ENCODE data around the gene TMEM87B. TPM values are rescaled to one million over a fixed set of nuclear protein-coding genes. Genes with fewer than 3 reads are reported as not detected.
"Not testable (repeated sequence)": the region's sequence is repeated elsewhere in the genome, so short reads cannot be mapped to it uniquely, and the experiment has no call there.

TMEM87B gene
- total RNA-seq, 2 experiments from 2014 or later = 11.4 to 12.2 TPM

DNA sequence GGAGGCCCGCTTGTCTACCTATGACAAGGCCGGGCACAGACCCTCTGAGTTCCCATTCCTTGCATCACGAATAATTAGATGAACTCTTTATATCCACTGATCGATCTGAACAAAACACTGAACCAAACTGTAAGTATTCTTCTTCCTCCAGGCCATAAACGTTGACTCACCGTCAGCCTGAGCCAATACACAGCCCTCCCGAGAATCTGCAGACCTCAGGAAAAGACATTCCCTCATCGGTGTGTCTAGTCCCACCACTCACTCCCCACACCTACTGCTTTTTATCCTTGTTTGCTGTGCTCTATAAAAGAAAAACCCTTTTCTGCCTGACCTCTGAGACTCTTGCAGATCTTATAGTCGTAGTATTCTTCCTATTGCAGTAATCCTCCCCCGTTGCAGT is 41.0 kb downstream of the TMEM87B start:
- CTCF ChIA-PET = no interaction called here
- Mint-ChIP-seq H3K27me3 (no peaks in the 10 kb centered on the region), H3K9me3 (no peaks in the 10 kb centered on the region), H3K4me1 (ENCODE audit: low read depth) (peaks cover 15% of the 10 kb centered on the region), H3K36me3 (ENCODE audit: low read depth) (peaks cover 23% of the 10 kb centered on the region), H3K4me3 (no peak overlapping the region), H3K27ac (peak overlapping the region; percentile 4)
- DNase-seq (no peak), ATAC-seq (no peak)
- POLR2A ChIA-PET = no interaction called here
- TF ChIP-seq, protein P1, sequence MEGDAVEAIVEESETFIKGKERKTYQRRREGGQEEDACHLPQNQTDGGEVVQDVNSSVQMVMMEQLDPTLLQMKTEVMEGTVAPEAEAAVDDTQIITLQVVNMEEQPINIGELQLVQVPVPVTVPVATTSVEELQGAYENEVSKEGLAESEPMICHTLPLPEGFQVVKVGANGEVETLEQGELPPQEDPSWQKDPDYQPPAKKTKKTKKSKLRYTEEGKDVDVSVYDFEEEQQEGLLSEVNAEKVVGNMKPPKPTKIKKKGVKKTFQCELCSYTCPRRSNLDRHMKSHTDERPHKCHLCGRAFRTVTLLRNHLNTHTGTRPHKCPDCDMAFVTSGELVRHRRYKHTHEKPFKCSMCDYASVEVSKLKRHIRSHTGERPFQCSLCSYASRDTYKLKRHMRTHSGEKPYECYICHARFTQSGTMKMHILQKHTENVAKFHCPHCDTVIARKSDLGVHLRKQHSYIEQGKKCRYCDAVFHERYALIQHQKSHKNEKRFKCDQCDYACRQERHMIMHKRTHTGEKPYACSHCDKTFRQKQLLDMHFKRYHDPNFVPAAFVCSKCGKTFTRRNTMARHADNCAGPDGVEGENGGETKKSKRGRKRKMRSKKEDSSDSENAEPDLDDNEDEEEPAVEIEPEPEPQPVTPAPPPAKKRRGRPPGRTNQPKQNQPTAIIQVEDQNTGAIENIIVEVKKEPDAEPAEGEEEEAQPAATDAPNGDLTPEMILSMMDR (IDR thresholded peaks at IDR 0.05) = no peak
- intact Hi-C loops (cut with micrococcal nuclease) = no loop called here

DNA sequence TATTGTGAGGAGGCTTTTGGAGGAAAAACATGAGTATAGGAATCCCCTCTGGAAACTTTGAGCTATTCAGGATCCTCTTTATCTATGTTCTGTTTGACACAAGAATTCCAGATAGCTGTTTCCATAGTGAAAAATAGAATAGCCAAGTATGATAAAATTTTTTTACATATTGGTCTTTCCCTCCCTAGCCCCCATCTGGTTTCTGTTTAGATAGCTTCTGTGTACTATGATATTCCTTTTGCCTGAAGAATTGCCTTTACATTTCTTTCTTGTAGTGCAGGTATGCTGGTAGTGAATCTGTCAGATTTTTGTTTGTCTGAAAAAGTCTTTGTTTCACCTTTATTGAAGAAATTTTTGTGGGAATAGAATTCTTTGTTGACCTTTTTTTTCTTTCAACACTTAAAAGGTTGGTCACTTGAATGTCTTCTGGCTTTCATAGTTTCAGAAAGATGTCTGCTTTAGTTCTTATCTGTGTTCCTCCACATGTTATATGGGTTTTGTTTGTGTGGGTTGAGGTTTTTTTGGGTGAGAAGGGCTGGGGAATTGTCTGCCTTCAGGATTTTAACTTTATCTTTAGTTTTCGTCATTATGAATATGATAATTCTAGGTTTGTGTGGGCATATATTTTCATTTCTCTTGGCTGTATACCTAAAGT is 53.2 kb downstream of the TMEM87B start:
- intact Hi-C loops (cut with micrococcal nuclease) = no loop called here
- POLR2A ChIA-PET = no interaction called here
- Mint-ChIP-seq H3K36me3 (ENCODE audit: low read depth) (peaks cover 61% of the 10 kb centered on the region), H3K27me3 (no peaks in the 10 kb centered on the region), H3K4me3 (no peak overlapping the region), H3K27ac (no peak overlapping the region), H3K9me3 (peaks cover 17% of the 10 kb centered on the region), H3K4me1 (ENCODE audit: low read depth) (no peaks in the 10 kb centered on the region)
- DNase-seq (no peak), ATAC-seq (no peak)
- CTCF ChIA-PET = interaction anchor here (1.4 kb wide), 1 partner anchor 13 kb away, joined by 4 read pairs; no protein-coding TSS in a partner anchor
- TF ChIP-seq, protein P1 (IDR thresholded peaks at IDR 0.05) = no peak

DNA sequence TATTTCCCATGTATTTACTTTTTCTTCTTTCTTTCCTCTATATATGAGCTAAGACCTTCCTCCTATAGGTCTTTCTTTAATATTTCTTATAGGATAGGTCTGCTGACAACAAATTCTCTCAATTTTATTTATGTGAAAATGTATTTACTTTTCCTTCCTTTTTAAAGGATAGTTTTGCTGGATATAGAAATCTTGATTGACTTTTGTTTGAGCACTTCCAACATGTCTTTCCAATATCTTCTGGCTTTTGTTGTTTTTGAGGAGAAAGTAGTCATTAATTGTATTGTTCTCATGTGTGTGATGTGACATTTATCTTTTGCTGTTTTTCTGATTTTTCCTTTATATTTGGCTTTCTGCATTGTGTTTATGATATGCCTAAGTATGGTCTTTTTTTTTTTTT is 54.2 kb downstream of the TMEM87B start:
- Mint-ChIP-seq H3K27ac (no peak overlapping the region), H3K4me3 (no peak overlapping the region), H3K27me3 (no peaks in the 10 kb centered on the region), H3K9me3 (peaks cover 17% of the 10 kb centered on the region), H3K36me3 (ENCODE audit: low read depth) (peaks cover 58% of the 10 kb centered on the region), H3K4me1 (ENCODE audit: low read depth) (no peaks in the 10 kb centered on the region)
- DNase-seq (no peak), ATAC-seq (no peak)
- POLR2A ChIA-PET = no interaction called here
- CTCF ChIA-PET = interaction anchor here (1.4 kb wide), 1 partner anchor 12 kb away, joined by 4 read pairs; no protein-coding TSS in a partner anchor
- TF ChIP-seq, protein P1 (IDR thresholded peaks at IDR 0.05) = no peak
- intact Hi-C loops (cut with micrococcal nuclease) = no loop called here

GRCh38 chr2:112110966-112111365 is 55.9 kb downstream of the TMEM87B start:
- TF ChIP-seq, protein P1 (IDR thresholded peaks at IDR 0.05) = no peak
- DNase-seq = no peak
- H3K36me3 Mint-ChIP-seq (ENCODE audit: low read depth) = peaks cover 55% of the 10 kb centered on the region
- no peaks in the 10 kb centered on the region for H3K4me1 Mint-ChIP-seq (ENCODE audit: low read depth)
- H3K4me3 Mint-ChIP-seq = no peak overlapping the region
- intact Hi-C loops (cut with micrococcal nuclease) = no loop called here
- ChIA-PET CTCF (no interaction called here), POLR2A (interaction anchor here (0.5 kb wide), 1 partner anchor 37 kb away, joined by 3 read pairs; no protein-coding TSS in a partner anchor)
- no peak overlapping the region for H3K27ac Mint-ChIP-seq
- H3K27me3 Mint-ChIP-seq = no peaks in the 10 kb centered on the region
- peaks cover 17% of the 10 kb centered on the region for H3K9me3 Mint-ChIP-seq
- ATAC-seq = no peak

DNA sequence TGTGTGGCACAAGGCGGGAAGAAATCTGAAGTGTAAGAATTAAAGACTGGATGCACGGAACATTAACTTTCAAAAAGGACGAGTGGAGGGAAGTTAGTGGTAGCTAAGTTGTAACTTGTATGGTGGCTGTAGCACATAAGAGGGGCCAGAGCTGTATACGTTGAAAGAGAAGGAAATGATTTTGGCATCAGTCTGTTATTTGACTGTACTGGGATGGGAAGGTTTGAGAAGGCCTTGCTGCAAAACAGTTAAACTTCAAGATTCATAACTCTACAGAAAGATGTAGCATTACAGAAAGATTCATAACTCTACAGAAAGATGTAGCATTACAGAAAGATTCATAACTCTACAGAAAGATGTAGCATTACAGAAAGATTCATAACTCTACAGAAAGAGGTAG is 58.3 kb downstream of the TMEM87B start:
- Mint-ChIP-seq H3K9me3 (peaks cover 13% of the 10 kb centered on the region), H3K36me3 (ENCODE audit: low read depth) (peaks cover 37% of the 10 kb centered on the region)
- CTCF ChIA-PET = interaction anchor here (1.0 kb wide), 1 partner anchor 9 kb away, joined by 7 read pairs; no protein-coding TSS in a partner anchor
- DNase-seq; H3K27ac Mint-ChIP-seq; H3K4me1 Mint-ChIP-seq (ENCODE audit: low read depth); intact Hi-C loops (cut with micrococcal nuclease); H3K4me3 Mint-ChIP-seq; POLR2A ChIA-PET; H3K27me3 Mint-ChIP-seq; ATAC-seq: not testable (repeated sequence)

All from activated CD8-positive, alpha-beta T cell treated with anti-CD3 and anti-CD28 coated beads for 36 hours (primary cell).